Activated CD8-positive, alpha-beta memory T cell treated with anti-CD3 and anti-CD28 coated beads, Interleukin-2, amount 50 U/mL, for 48 hours (primary cell): ENCODE data around the gene CENPU.
A peak's percentile ranks its signal among the peaks of the same experiment; 100 is the strongest.
"Not testable (repeated sequence)": the region's sequence is repeated elsewhere in the genome, so short reads cannot be mapped to it uniquely, and the experiment has no call there.

Experiments
- DNase-seq: peaks from one replicate; pipeline ENCODE4 v3.0.0-alpha.2; 2020

The CENPU gene

GRCh38 chr4:184733654-184734524 lies at the start of gene CENPU:
Gene CENPU (minus strand): TSS chr4:184734096. CDS start chr4:184734062, 34 bp downstream.
- peak; percentile 98 for DNase-seq

DNA sequence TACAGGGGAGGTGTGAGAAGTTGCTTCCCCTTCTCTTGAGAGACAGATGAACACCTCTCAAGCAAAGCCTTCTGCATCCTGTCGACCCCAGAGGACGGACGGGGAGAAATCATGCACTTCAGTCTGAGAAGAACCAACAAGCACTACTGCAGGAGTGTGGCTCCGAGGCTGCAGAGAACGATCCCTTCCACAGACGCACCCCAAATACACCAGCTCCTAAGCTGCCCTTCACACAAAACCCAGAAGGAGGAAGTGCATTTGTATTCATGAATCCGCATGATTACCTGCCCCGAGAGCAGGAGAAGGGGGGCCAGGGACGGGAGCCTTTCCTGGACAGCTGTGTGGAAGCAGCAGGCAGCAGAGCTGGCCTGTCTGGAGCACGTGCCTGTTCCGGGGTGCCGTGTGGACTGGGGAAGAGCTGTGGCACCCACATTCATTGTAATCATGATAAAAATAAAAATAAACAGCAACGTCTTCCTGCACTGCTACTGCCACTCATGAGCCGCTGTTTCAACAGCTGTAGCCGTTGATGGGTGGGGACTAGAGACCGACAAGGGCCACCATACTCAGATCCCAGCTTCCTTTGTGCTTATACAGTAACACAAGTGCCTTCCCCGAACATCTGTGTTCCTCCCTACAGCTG lies 49.0 kb upstream of the CENPU start:
- DNase-seq = no peak

GRCh38 chr4:184779160-184779559 lies 45.3 kb upstream of the CENPU start:
- DNase-seq = not testable (repeated sequence)

DNA sequence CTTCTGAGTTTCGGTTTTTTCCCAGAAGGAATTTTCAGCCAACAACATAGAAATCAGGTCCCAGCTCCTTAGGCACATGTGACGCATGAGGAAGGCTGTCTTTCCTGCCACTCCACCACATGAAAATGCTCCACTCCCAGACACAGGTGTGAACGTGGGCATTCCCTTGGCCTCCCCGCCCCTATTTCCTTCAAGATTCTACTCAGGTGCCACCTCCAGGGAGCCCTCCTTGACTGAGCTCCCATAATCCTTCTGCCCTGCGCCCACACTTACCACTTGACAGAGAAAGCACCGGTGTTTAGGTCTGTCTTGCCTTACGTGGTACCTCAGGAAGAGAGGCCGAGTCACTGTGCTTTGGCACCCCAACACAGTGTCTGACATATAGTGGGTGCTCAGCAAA lies 44.4 kb upstream of the CENPU start:
- DNase-seq = no peak

DNA sequence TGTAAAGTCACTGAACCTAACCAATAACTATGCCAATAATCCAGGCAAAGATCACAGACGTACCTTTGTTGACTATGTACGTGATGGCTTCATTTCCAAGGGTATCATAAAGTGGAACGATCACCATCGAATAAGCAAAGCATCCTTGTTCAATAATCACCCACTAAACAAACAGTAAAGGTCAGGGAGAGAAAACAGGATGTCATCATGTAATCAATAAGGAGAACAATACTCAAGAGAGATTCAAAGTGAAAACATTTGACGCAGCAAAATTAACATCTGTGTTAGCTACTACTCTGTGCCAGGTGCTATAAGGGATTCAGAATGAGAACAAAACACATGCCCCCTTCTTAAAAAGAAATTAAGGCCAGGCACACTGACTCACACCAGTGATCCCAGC lies 42.9 kb upstream of the CENPU start:
- DNase-seq = no peak

GRCh38 chr4:184775854-184776555 lies 42.1 kb upstream of the CENPU start:
- no peak for DNase-seq

- no peak for DNase-seq
These were observed 40.3 kb upstream of the CENPU start for GRCh38 chr4:184774152-184774551.

DNA sequence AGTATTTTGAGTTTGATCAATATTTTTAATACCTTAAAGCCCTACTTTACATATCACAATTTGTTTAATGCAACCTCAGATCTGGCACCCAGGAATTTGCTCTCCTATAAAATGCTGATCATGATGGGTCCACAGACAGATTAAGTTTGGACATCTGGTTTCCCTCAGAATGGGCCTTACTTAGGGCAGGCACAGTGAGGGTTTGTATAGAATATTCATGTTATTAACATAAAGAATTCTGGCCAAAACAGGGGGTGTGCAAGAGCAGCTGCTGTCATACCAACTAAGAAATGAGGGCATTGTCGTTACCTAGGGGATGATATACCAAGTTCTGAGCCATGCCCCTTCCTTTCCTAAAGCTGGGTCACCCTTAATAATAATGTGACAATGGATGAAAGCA lies 37.5 kb upstream of the CENPU start:
- DNase-seq = no peak

GRCh38 chr4:184769141-184769765 lies 35.4 kb upstream of the CENPU start:
- DNase-seq = no peak

DNA sequence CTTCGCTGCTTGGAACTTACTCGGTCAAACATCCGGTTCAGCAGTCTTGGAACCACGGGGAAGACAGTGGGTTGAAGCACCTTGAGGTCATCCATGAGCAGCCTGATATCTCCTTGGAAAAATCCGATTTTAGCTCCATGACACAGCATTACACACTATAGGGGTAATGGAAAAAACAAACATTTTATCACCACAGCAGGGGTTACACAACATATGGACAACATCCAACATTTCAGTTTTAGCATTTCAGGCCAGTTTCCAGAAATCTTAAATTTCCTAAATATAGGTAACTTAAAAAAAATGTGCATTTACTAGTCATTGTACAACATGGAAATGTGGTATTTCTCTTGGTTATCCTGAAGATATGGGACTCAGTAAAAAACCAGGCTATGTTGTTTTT lies 34.4 kb upstream of the CENPU start:
- no peak for DNase-seq

- DNase-seq = no peak
These were observed 32.5 kb upstream of the CENPU start for GRCh38 chr4:184766446-184766845.

DNA sequence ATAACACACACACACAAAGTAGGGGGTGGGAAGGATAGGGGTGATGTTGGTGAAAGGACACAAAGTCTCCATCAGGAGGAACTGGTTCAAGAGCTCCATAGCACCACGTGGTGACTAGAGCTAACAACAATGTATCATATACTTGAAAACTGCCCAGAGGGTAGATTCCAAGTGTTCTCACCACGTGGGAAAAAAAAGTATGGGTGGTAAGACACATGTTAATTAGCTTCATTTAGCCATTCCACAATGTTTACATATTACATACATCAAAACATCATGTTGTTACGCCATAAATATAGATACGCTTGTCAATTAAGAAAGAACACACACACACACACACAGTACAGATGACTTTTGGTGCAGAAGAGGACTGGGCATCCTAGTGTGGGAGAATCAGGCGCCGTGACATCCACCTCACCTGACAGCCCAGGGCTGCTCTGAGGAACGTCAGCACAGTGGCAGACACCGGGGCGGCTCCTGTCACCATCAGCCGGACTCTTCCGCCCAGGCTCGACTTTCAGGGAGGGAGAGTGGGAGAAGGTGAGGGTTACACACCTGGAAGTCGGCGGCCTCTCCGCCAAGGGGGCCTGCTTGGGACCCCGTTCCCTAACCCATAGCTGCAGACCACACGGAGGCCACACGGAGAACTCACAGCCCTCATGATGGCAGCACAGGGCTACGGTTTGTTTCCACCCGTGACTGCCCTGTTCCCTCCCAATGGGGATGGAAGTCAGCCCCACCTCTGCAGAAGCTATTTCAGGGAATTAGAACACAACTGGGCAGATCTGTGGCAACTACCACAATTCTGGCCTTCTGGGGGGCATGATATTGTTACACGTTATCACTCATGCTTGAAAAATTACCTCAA lies 31.8 kb upstream of the CENPU start:
- no peak for DNase-seq

- no peak for DNase-seq
These were observed 30.7 kb upstream of the CENPU start for GRCh38 chr4:184764601-184765000.

DNA sequence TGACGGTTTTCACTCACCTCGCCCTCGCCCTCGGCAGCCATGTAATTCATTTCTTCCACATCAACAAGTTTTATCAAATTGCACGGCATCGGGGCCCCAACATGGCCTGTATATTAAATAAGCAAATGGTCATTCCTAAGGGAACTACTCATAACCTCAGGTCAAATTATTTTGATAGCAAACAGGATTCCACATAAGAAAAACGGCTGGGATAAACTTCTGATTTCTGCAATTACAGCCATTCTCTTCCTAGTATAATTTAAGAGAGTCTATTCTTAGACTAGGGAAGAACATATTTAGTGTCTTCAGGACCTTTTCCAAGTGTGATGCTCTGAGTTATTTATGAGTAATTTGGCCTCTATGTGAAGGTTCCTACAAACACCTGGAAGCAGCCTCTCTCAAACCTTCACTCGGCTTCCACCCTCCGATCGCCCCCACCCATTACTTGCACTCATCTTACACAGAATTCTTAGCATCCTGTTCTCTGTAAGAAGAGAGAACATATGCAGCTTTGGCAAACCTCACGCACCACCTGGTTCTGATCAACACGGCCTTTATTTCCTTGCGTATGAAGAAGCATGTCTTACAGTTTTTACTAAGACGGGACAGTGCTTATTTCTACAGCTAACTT lies 29.4 kb upstream of the CENPU start:
- DNase-seq = no peak

DNA sequence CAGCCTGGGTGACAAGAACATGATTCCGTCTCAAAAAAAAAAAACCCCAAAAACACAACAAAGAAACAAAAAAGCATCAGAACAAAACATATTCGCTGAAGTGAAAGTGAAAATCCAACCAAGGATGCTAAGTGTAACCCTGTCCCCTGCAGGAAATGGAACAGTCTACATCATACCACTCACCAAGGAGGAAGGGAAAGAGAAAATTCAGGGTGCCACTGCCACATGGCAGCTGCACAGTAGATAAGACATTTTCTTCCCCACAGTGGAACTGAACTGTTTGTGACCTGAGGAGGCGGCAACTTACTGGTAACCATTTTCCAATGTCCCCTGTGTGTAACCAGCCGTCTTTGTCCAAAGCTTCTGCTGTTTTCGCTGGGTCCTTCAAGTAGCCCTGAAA lies 28.2 kb upstream of the CENPU start:
- no peak for DNase-seq

DNA sequence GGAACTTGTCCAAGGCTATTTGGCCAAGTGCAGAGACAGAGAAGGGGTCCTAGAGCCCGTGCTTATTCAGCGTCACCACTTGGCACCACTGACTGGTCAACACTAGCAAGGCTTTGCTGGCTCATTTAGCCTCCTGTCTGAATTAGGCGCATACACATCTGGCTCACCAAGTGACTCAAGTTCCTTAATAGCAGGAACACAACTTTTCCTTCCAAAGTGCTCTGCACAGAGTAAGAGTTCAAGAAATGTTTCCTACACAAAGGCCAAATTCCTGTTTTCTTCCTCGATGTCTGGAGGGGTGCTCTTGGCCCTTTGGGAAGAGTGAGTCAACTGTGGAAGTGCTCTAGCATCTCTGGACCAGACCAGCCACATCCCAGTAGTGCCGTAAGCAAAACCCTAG lies 26.8 kb upstream of the CENPU start:
- DNase-seq = no peak

DNA sequence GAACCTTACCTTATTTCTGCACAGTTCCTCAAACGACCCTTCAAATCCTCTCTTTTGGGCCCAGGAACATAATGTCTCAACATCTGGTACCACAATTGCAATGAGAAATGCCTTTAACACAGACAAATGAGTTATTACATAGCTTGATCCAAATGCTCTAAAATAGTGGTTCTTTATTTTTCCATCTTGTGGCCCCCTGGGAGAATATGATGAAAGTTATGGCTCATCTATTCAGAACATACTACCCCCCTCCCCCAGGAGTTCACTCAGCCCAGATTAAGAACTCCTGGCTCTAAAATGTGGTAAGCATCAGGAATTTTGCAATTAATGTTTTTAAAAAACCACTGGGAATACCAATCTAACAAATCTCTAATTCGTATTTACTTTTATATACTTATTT lies 23.9 kb upstream of the CENPU start:
- no peak for DNase-seq

DNA sequence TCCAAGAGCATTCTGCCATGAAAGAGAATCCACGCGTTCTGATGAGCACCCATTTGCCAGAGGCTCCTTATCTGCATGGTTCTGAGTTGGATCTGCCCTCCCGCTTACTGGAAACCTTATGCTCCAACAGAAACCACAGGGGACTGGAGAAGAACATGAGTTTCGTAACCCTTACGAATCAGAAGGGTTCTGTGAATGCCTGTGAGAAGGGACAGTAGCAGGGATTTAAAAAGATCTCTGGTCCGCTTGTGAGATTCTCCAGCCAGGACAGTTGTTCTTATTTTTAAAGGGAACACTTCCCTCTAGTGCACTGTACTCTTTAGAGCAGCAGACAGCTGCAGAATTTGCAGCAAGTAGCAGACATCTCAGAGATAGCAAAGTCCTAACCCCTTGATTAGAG lies 22.5 kb upstream of the CENPU start:
- DNase-seq = no peak

GRCh38 chr4:184755278-184755677 lies 21.4 kb upstream of the CENPU start:
- DNase-seq = no peak

GRCh38 chr4:184752496-184753275 lies 18.8 kb upstream of the CENPU start:
- DNase-seq = no peak

- DNase-seq = no peak
These were observed 17.7 kb upstream of the CENPU start for GRCh38 chr4:184751585-184751956.
